GM19372 (cell line): Measurements from ENCODE around the gene HTN1.
"Not testable (repeated sequence)": the region's sequence is repeated elsewhere in the genome, so short reads cannot be mapped to it uniquely, and the experiment has no call there.

Source experiments
- ATAC-seq: cut with Tn5 transposase; IDR thresholded peaks from one replicate; pipeline ENCODE4 v1.9.1; 2021; ENCODE audit warnings: mild to moderate bottlenecking, low read depth, moderate library complexity; ENCODE audit not compliant: unreplicated experiment

The HTN1 gene

DNA sequence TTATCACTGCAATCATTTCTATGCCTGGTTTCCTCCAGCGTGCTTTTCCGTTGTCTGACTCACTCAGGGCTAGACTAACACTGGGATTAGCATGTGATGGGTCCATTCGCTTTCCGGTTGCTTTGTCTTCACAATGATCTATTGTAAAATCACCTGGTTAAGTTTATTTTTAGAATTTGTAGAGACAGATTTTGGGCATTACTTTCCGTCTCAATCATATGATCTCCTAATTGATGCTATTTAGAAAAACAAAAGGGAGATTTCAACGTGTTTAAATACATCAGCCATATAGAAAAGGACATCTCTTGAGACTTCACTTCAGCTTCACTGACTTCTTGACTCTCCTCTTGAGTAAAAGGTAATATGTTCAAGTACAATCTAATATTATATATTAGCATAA is at the start of gene HTN1:
Gene HTN1 (plus strand): TSS at position 301 of the 400 bp plus-strand sequence. CDS start 2,639 bp downstream, outside the sequence.
- not testable (repeated sequence) for ATAC-seq

- ATAC-seq, result no peak
Measured at GRCh38 chr4:70000711-70001110, 49.5 kb upstream of the HTN1 start.

DNA sequence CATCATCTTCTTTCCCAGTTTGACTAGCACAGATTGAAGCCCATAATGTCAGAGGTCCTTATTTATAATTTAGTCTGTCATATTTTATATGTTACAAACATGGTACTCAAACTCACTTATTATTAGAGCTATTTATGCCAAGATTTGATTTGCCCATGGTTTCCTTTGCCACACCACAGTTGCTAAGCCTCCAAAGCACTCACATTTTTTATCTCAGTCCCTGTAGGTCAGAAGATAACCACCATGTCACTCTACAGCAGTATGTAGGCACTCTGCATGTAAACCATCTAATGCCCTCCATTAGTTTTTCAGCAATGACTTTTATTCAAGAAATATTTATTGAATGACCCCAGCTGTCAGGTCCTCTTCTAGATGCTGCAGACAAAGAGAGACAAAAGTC is 47.7 kb upstream of the HTN1 start:
- no peak for ATAC-seq

DNA sequence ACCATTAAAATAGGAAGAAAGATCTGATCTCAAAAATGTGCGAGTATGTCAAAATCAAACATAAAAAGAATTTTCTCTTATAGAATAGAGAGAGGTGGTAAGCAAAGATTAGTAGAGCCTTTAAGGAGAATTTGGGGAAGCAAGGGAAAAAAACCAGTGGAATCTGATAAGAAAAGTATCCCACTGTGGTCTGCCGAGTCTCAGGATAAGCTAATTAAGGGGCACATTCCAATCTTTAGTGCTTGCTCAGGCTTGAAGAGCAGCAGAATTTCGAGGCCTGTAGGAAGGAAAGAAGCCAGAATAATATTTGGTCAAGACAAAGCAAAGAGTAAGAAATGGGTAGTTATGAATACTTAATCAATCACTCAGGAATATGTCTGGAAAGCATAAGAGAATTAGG is 41.5 kb upstream of the HTN1 start:
- ATAC-seq, result no peak

- not testable (repeated sequence) for ATAC-seq
Measured at GRCh38 chr4:70019006-70019405, 31.2 kb upstream of the HTN1 start.

- ATAC-seq, result no peak
Measured at GRCh38 chr4:70023218-70023617, 27.0 kb upstream of the HTN1 start.

DNA sequence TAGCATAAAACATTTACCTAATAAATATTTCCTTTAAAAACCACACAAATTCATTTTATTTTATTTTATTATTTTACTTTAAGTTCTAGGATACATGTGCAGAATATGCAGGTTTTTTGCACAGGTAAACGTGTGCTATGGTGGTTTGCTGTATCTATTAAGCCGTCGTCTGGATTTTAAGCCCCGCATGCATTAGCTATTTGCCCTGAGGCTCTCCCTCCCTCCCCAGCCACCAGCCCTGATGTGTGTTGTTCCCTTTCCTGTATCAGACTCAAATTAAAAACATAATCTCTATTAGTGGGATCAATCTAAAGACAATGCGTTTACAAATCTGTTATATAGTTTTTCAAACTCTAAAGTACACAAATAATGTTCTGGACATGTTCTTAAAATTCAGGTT is 23.2 kb upstream of the HTN1 start:
- ATAC-seq, result no peak

- not testable (repeated sequence) for ATAC-seq
Measured at GRCh38 chr4:70028159-70028558, 22.1 kb upstream of the HTN1 start, which contains the start of gene HTN3. TSS of gene HTN3 (plus strand) at chr4:70028459. CDS start at chr4:70030741, 2,282 bp downstream.

GRCh38 chr4:70037559-70037958 is 12.7 kb upstream of the HTN1 start:
- ATAC-seq, result not testable (repeated sequence)

DNA sequence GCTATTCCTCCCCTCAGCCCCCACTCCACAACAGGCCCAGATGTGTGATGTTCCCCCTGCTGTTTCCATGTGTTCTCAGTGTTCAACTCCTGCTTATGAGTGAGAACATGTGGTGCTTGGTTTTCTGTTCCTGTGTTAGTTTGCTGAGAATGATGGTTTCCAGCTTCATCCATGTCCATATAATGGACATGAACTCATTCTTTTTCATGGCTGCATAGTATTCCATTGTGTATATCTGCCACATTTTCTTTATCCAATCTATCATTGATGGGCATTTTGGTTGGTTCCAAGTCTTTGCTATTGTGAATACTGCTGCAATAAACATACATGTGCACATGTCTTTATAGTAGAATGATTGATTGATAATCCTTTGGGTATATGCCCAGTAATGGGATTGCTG is 10.3 kb upstream of the HTN1 start:
- not testable (repeated sequence) for ATAC-seq

DNA sequence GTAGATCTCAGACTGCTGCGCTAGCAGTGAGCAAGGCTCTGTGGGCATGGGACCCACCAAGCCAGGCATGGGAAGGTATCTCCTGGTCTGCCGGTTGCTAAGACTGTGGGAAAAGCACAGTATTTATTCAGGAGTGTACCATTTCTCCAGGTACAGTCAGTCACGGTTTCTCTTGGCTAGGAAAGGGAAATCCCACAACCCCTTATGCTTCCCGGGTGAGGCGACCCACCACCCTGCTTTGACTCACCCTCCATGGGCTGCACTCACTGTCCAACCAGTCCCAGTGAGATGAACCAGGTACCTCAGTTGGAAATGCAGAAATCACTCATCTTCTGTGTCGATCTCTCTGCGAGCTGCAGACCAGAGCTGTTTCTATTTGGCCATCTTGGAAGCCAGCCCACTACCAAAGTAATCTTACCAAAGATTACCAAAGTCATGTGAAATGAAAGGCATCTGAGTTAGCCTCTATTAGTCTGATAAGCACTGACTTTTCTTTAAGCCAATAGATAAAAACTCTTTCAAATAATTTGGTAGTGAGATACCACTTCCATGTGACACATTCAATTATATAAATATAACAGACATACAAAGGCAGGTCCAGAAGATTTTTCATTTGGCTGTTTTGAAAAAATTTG is 8.5 kb upstream of the HTN1 start:
- ATAC-seq, result no peak

DNA sequence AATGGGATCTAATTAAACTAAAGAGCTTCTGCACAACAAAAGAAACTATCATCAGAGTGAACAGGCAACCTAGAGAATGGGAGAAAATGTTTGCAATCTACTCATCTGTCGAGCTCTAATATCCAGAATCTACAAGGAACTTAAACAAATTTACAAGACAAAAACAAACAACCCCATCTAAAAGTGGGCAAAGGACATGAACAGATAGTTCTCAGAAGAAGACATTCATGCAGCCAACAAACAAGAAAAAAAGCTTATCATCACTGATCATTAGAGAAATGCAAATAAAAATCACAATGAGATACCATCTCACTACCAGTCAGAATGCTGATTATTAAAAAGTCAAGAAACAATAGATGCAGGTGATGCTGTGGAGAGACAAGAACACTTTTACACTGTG is 6.3 kb downstream of the HTN1 start:
- not testable (repeated sequence) for ATAC-seq

DNA sequence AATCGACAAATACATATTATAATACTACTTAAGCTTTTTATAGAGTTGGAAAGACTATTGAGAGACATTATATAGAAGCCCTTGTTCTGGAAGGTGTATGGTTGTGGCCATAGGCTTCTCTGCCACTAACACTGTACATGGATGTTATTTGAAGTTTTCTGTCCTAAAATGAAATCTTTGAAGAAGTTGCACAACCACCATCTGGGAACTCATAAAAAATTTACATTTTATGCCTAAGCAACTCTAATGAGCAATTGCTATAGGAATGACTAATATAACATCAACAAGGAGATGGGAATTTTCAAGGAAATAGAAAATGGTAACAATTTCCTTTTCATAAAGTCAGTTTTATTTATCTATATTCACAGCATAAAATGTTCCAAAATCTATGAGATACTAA is 7.4 kb downstream of the HTN1 start:
- no peak for ATAC-seq

DNA sequence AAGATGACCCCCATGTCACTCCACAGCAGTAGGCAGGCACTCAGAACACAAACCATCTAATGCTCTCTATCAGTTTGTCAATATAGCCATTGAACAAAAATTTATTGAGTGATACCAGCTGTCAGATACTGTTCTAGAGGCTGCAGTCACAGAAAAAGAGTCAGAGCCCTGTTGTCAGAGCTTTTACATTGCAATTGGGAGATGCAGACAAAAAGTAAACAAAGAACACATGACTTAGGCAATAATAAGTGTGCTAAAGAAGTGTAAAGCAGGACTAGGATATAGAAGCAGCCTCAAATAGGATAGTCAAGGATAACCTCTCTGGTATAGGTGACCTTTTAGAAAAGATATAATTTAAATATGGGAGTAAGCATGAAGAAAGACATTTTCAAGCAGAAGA is 8.9 kb downstream of the HTN1 start:
- no peak for ATAC-seq

- ATAC-seq, result peak; percentile 65
Measured at GRCh38 chr4:70062000-70062399, 11.8 kb downstream of the HTN1 start.

DNA sequence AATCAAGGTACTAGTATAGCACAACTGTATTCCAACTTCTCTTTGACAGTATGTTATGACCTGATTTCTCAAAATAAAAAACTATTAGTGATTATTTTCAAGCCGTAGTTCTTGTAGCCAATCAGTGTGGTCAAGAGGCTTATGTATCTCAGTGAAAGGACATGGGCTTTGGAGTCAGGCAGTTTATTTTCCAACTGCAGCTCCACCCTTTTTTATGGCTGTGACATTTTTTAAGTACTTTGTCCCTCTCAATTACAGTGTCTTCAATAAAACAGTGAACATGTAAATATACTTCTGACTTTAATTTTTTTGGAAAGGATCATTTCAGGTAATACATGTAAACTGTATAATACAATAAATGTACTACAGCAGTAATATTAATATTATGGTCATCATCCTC is 30.0 kb downstream of the HTN1 start:
- ATAC-seq, result no peak

GRCh38 chr4:70099206-70099605 is 49.0 kb downstream of the HTN1 start:
- no peak for ATAC-seq
